CD4-positive, alpha-beta T cell treated with Interleukin-12 subunit alpha and Interleukin-12 subunit beta, for 1 hour (primary cell): Measurements from ENCODE around the gene CMIP.

Experiments used
- DNase-seq: peaks from one replicate; pipeline ENCODE4 v3.0.0-alpha.2; 2020

The CMIP gene

DNA sequence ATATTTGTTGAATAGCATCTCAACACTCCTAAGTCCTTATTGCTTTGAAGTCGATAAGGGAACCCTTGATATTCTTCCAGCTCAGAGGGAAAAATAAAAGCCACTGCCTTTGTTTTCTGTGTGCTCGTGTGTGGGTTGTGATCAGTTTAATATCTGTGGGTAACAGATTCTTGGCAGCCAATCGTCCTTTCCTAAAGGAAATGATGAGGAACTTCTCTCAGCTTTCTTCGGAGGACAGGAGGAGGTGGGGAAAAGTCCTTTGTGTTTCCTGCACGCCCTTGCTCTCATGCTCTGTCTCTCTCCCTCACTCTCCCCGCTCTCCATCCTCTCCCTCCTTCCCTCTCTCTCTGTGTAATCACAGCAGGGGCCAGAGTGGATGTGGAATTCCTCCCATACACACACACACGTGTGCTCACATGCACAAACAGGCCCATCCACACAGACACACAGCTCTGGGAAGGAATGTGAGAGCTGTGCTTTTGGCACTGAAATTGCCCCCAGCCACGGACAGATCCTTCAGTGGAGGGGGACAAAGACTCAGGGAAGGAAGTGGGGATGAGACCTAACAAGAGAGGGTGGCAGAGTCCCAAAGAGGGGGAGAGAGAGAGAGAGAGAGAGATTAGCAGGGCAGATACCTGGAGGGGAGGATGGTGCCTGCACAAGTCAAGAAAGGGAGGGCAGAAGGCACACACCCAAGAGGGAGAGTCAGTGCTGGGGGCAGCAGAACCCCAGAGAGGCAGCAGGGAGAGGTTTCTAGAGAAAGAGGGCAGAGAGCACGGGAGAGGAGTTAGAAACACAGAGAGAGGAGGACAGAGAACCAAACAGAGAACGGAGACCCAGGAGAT lies 250.9 kb downstream of the CMIP start:
- DNase-seq = no peak

DNA sequence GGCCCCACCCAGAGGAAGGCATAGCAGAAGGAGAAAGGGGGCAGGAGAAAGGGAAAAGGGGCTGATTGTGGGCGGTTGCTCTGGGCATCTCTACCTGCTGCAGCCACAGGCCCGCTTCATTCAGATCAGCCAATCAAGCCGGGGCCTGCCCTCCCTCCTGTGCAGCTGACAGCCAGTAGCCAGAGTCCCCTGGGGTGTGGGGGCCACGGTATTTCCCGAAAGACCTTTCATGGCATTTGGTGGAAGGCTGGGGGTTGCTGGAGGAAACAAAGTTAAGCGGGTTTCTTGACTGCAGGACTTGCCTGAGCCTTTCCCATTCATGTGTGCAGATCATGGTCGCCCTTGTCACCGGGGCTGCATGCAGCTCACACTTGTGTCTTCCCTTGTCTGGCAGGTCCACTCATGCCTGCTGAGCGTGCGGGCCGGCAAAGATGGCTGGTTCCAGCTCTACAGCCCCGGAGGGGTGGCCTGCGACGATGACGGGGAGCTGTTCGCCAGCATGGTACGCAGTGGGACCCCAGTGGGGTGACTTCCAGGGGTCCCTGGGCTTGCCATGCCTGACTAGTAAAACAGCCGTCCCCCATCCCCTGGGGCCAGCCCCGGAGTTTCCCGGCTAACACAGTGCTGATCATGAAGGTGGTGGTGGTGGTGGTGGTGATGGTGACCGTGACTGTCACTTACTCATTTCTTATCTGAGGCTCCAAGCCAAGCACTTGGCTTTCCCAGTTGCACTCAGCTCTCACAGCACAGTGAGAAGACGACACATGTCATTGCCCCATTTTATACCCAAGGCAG lies 251.8 kb downstream of the CMIP start:
- DNase-seq = no peak

DNA sequence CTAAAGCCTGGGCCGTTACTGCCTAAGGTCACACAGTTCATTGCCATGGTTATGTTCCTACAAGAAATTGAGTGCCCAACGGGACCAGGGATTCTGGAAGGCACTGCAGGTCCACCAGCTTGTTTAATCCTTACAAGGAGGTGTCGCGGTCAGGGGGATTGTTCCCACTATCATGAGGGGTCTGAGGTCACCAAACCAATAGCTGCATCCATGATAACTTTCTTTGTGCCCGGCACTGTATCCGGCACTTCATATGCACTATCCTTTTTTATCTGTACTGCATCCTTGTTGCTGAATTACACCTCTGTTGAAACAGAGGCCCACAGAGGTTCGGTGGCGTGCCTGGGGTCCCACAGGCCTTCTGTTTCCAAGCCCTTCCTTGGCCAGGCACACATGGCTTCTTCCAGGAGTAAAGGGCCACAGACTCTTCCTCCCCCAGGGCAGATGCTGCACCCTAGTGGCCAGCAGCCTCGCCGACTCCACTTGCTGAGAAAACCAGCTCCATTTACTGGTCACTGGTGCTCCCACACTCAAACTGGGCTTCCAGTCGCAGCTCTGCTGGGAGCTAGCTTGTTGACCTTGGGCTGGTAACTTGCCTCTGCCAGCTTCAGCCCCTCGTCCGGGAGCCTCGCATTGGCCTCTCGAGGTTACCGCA lies 252.5 kb downstream of the CMIP start:
- peak; percentile 49 for DNase-seq

DNA sequence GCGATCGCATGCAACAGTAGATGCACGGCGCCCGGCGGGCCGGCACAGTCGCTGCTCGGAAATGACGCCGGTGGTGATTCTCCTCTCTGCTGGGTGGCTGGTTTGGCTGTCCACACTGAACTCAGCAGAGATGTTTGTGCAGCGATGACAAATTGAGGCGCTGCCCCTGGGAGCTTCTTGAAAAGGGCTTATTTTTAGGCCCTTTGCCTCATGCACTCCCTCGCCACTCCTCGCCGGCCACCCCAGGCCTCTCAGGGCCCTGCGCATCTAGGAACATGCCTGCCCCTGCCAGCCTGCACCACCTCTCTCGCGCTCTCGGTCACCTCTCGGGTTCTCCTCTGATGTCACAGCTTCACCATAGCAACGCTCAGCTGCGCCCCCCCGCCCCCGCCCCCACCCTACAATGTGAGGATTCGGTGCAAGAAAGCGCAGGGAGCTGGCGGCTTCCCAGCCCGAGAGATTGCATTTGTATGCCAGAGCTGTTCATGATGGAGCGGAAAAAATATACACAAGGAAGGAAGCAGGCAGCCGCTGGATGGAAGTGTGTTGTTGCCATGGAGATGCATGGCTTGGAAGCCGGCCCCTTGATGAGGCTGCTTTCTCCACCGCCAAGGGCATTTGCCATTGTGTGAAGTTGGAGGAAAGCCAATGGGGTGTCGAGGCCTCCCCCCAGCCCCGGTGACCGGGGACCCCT lies 253.2 kb downstream of the CMIP start:
- no peak for DNase-seq

DNA sequence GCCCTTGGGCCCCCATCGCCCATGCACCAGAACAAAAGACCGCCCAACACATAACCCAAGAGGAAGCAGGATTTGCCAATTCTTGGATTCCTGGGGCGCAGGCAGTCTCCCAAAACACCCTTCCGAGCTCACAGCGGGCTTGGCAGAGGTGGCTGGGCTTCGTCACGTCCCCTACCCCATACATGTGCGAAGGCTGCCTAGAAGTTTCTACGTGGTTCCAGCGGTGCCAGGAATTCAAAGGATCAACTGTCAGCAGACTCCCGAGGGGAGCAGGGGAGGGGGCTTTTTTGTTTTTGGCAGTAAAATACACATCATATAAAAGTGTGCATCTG lies 253.7 kb downstream of the CMIP start:
- DNase-seq = no peak

DNA sequence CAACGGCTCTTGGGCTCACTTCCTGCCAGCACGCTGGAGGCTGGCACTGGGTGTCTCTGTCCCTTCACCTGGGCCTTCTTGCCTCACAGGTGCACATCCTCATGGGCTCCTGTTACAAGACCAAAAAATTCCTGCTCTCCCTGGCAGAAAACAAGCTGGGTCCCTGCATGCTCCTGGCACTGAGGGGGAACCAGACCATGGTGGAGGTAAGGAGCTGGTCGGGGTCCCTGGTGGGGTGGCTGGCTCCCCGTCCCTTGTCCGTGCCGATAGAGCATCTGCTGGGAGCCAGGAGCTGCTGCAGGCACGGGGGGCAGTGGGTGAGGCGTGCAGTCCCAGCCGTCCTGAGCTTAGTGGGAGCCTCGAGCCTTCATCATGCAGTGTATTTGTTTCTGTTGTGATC lies 255.0 kb downstream of the CMIP start:
- DNase-seq = no peak

DNA sequence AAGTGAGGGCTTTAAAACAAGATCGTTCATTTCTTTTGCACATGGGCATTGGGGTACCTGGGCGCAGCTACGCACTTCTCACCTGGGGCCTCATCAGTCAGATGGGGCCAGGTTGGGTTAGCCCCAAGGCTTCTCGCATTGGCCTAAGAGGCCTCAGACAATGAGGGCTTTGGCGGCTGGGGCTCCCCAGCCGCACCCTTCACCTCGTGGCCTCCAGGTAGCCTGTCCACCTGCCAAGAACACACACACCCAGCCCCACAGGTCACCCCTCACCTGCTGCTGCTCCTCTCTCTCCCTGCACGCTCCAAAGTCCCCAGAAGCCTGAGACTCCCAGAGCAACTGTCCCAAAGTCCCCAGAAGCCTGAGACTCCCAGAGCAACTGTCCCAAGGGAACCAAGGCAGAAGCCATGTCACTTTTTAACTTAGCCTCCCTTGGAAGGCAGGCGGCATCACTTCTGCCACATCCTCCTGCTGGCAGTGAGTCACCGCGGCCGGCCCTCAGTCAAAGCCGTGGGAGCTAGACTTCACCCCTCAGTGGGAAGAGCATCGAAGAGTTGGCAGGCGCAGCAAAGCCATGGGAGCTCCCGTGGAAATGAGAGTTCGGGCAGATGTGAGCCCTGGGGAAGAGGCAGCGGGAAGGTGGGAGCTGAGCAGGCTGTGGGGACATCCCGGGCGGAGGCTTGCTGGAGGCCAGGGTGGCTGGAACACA lies 255.6 kb downstream of the CMIP start:
- no peak for DNase-seq

DNA sequence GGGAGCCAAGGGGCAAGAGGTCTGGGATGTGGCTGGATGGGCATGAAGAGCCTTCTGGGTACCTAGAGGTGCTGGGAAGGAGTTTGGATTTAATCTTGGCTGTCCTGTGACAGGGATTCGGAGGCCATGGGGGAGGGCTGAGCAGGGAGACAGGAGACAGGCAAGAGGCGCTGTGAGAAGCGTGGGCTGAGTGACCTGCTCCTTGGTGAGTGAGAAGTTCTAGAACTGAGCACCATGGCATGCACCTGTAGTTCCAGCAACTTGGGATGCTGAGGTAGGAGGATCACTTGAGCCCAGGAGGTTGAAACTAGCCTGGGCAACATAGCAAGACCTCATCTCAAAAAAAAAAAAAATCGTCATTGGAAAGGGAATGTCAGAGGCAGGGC lies 256.2 kb downstream of the CMIP start:
- DNase-seq = no peak

DNA sequence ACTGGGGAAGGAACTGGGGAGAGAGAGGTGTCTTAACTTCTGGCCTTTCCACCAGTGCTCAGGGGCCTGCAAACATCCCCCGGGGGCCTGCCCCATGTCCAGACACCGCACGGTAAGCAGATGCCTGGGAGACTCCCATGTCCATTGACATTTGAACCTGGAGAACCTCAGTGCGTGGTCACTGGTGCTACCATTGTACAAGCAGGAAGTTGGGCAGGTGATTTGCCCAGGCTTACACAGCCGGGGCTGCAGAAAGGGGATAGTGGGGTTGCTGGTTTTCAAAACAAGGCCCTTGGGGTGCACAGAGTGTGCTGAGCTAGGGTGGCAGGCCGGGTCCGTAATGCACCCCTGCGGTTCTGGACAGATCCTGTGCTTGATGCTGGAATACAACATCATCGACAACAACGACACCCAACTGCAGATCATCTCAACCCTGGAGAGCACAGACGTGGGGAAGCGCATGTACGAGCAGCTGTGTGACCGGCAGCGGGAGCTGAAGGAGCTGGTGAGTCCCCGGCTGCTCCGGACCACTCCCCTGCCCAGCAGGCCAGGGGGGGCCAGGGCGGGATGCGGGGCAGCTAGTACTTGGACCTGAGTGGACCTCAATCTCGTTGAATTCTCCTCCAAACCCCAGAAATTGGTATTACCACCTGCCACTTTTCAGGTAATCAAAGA lies 256.8 kb downstream of the CMIP start:
- DNase-seq = no peak

DNA sequence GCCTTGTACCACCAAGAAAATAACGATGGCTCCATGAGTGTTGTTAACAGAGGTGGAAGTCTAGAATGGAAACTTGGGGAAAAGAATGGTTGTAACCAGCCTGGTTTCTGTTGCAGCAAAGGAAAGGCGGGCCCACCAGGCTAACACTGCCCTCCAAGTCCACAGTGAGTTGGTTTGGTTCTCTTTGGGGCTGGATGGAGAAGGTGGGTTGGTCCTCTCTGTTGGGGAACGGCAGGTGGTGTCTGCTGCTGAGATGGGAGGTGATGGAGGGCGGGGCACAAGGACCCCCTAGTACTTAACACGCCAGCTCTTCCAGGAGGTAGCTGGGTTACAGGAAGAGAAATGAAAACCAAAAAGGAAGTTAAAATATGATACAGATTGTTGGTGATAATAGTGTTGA lies 257.9 kb downstream of the CMIP start:
- DNase-seq = no peak

DNA sequence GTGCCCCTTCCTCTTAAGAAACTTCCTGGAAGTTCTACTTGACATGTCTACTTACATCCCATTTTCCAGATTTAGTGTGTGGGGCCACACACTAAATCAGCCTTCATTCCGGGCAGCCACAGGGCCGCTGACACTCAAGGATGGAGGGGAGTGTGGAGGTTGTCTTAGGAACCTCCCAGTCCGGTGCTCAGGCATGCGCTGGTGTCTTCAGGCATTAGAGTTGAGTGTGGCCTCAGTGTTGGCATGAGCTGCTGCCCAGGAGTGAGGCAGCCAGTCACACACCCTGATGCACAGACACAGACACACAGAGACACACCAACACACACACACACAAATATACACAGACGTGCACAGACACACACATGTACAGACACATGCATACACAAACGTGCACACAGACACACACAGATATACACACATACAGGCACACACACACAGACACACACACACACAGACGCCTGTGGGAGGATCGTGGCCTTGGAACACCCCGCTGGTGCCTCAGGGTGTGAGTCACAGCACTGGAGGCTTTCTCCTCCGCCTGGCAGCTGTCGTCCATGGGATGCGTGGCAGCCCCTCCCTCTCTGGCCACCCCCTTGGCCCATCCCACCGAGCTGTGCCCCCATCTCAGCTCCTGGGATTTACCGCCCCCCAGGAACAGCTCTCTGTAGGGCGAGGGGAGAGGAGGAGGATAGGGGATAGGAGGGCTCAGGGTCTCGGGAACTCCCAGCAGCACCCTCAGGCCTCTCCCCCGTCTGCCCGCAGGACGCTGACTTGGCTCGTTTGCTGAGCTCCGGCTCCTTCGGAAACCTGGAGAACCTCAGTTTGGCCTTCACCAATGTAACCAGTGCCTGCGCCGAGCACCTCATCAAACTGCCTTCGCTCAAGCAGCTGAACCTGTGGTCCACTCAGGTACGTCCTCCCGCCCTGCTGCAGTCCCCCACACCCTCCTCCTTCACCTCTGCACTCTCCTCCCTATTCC lies 258.9 kb downstream of the CMIP start:
- no peak for DNase-seq

DNA sequence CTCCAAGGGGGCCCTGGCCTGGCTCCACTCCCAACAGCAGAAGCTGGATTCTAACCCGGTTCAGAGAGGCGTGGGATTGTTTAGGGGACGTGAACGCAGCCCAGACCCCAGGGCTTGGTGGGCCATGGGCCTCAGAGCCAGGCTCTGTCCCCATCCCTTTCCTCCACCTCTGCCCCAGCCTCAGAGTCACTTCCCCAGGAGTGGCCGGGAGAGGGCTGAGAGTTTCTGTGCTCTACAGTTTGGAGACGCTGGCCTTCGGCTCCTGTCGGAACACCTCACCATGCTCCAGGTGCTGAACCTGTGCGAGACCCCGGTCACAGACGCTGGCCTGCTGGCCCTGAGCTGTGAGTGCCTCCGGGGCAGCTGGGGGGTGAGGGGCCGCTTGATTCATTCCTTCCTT lies 260.7 kb downstream of the CMIP start:
- no peak for DNase-seq

DNA sequence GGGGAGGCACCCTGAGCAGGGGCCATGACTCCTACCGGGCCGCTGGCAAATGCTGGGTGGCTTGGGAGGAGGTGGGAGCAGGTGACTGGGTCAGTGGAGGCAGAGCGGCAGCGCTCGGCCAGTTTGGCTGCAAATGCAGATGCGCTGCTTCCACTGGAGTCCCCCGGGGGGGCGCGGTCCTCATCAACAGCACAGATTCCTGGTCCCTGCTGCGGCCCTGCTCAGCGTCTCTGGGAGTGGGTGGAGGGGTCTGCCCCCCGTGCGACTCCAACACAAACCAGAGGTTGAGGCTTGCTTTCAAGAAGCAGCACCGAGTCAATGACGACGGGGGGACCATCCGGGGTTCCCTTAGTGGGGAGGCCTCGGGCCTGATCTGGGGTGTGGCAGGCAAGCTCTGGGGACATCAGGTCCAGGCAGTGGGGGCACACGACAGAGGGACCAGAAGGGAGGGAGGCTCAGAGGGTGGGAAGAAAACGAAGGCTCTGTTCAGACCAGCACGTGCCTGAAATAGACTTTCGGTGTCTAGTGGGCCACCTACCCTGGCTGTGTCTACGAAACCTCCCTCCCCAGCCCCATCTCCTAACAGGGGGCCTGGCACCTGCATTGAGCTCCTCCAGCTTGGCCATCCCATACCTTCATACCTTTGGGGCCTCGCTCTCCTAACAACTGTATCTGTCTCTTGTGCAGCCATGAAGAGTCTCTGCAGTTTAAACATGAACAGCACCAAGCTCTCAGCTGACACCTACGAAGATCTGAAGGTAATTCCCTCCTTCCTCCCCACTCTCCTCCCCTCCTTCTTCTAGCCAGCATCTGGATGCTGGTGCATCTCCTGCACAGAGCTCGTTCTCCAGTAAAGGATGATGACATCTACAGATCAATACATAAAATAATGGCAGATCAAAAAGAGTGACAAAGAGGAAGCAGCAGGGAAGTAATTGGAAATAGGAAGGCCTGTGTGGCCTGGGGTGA lies 262.0 kb downstream of the CMIP start:
- no peak for DNase-seq

DNA sequence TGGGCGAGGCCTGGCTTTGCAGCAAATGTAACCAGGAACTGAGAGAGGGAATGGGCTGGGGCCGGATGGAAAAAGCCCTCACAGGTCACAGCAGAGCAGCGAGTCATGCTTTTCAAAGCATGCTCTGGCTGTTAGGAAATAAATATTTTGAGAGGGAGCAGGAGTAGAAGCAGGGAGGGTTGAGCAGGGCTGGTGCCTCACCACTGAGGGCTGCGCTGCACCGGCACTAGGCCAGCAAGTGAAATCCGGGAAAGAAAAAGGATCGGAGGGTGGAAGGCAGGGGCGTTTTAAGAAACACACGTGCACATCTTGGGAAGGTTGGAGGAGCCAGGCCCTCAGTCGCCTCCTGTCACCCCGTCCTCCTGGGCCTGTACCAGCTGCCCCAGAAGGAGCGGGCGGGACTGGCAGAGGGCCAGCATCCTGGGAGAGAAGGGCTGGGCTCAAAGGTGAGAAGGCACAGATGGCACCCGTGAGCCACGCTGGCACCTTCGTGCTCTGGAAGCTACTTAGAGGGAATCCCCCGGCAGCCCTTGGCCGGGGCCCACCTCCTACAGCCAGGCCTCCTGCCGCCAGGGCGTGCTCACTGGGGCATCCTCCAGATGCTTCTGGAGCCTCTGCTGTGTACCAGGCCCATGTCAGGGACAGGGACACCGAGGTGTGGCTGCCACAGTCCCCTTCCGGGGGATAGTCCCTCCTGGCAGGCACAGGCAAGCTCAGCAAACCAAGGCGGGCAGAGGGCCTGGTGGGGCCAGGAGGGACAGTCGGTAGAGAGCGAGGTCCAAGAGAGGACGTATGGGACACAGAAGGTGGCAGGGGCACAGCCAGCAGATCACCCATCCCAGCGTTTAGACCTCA lies 263.0 kb downstream of the CMIP start:
- no peak for DNase-seq

DNA sequence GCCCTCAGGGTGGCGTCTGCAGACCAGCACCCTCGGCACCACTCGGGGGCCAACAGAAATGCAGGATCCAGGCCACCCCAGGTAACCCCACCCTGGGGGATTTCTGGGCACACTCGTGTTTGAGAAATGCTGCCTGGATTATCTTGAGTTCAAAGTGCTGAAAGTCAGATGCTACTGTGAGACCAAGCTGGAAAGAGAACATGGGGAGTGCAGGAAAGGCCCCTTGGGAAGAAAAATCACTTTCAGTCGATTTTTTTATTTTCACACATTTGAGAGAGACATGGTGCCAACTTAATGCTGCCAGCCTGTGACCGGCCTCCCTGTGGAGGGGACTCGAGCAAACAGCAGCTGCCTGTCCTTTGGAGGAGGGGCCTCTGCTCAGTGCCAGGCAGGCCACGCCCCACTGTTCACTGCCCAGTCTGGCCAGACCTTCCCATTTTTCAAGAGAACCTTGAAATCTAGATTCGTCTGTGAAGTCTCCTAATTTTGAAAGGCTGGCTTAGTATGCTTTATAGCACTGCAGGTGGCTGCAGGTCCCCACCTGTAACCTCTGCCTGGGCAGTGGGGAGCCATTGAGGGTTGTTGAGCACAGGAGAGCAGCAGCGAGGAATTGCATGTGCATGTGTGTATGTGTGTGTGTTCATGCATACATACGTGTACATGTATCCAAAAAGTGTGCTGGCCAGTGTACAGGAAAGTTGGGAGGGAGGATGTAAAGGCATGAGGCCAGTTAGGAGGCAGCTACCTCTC lies 263.8 kb downstream of the CMIP start:
- no peak for DNase-seq

DNA sequence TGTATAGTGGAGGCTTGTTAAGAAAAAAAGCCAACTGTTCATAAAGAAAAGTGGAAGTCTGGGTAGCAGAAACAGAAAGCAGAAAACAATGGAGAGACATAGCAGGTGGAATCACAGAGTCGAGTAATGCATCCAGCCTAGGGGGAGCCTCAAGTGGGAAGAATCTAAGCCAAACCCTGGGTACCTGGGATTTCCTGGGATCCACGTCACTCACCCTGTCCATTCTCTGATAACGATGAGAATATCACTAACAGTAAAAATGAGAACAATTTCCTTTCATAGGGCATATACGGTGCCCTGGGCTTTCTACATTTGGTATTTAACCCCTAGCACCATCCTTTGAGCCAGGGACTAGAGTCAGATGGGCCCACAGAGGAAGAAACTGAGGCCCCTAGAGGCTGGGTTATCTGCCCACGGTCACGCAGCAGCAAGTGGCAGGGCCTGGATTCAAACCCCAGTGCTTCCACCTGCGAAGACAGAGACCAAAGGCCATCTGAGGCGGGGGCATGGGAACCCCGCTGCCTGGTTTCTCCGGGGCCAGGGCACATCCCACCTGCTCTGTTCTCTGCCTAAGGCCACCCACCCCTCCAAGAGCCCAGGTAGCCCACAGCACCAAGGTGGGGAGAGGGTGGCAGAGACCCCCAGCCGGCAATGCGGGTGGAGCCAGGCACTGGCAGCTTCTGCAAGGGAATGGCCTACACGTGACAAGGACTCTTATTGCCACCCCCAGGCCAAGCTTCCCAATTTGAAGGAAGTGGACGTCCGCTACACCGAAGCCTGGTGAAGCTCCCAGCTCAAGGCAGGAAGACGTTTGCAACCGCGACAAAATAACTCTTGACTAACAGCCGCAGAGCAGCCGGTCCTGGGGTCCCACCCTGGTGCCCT lies 264.6 kb downstream of the CMIP start:
- no peak for DNase-seq

DNA sequence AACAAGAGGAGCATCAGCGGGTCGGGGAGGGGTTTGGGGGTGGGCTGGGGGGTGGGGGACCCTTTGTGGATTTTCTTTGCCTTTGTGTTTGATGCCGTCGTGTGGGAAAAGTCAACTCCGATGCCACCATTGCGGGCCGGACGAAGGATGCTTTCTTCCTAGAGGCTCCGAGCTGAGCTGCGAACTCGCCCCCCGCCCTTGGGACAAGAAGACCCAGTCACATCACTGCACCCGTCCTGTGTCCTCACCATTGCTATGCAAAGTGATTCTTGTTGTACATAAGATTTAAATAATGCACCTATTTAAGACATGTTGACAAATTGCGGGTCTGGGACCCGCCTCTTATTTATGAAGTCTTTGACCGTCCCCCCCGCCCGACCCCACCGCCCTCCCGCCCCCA lies 265.4 kb downstream of the CMIP start:
- no peak for DNase-seq
